Activated naive CD8-positive, alpha-beta T cell treated with anti-CD3 and anti-CD28 coated beads, Interleukin-2, amount 10 ng/mL, durations not matched to agents 7 days and 5 days (primary cell): ENCODE measurements around the gene SETD4. TPM values are rescaled to one million over a fixed set of nuclear protein-coding genes. Genes with fewer than 3 reads are reported as not detected.

Experiments used
- ATAC-seq: fragments of 150-1000 bp; cut with Tn5 transposase; one replicate; pipeline ENCODE4 v1.10.0; 2021; ENCODE audit warnings: low read depth, moderate library complexity
- POLR2A ChIA-PET: fragments of 350-600 bp; sonication (Branson Sonifier 250); formaldehyde crosslinking; loops from one replicate; lab custom pipeline; 2021; ENCODE audit warnings: antibody characterized with exemption; lab: Charles Lee
- DNase-seq: peaks from one replicate; pipeline ENCODE4 v3.0.0; 2021
- H3K27ac Mint-ChIP-seq: one replicate; pipeline ENCODE4 v1.8.0; 2022; ENCODE audit warnings: mild to moderate bottlenecking, mixed read lengths
- H3K27me3 Mint-ChIP-seq: one replicate; pipeline ENCODE4 v1.8.0; 2022; ENCODE audit warnings: mild to moderate bottlenecking, moderate library complexity, mixed read lengths
- H3K36me3 Mint-ChIP-seq: one replicate; pipeline ENCODE4 v1.8.0; 2021; ENCODE audit warnings: mild to moderate bottlenecking, mixed read lengths
- H3K4me1 Mint-ChIP-seq: one replicate; pipeline ENCODE4 v1.8.0; 2021; ENCODE audit warnings: mixed read lengths
- H3K4me3 Mint-ChIP-seq: one replicate; pipeline ENCODE4 v1.8.0; 2022; ENCODE audit warnings: mild to moderate bottlenecking, moderate library complexity, mixed read lengths
- H3K9me3 Mint-ChIP-seq: one replicate; pipeline ENCODE4 v1.8.0; 2021; ENCODE audit warnings: mixed read lengths
- total RNA-seq, 2 experiments: library from RNA; stranded (reverse); gene quantifications; one replicate each; pipeline ENCODE4 v1.2.3, GENCODE V29; 2021

SETD4 gene
- total RNA-seq, 2 experiments from 2014 or later: 20.5 to 29.7 TPM

GRCh38 chr21:36004441-36004840, 55.9 kb downstream of the SETD4 start:
- ATAC-seq (no peak), DNase-seq (no peak)
- H3K4me3 Mint-ChIP-seq: no peak overlapping the region
- POLR2A ChIA-PET: no interaction called here
- H3K9me3 Mint-ChIP-seq: no peaks in the 10 kb centered on the region
- H3K27me3 Mint-ChIP-seq: peaks cover 12% of the 10 kb centered on the region
- no peak overlapping the region for H3K27ac Mint-ChIP-seq
- no peaks in the 10 kb centered on the region for H3K4me1 Mint-ChIP-seq
- H3K36me3 Mint-ChIP-seq: no peaks in the 10 kb centered on the region

GRCh38 chr21:36003776-36004175, 56.5 kb downstream of the SETD4 start:
- Mint-ChIP-seq H3K9me3 (no peaks in the 10 kb centered on the region), H3K4me3 (no peak overlapping the region), H3K4me1 (no peaks in the 10 kb centered on the region), H3K27ac (no peak overlapping the region), H3K27me3 (peaks cover 12% of the 10 kb centered on the region), H3K36me3 (no peaks in the 10 kb centered on the region)
- DNase-seq: no peak
- POLR2A ChIA-PET: no interaction called here
- ATAC-seq: no peak

GRCh38 chr21:35996217-35996616, 64.1 kb downstream of the SETD4 start:
- peaks cover 30% of the 10 kb centered on the region for H3K27me3 Mint-ChIP-seq
- H3K4me1 Mint-ChIP-seq: peaks cover 3% of the 10 kb centered on the region
- H3K27ac Mint-ChIP-seq: no peak overlapping the region
- no peak overlapping the region for H3K4me3 Mint-ChIP-seq
- DNase-seq (no peak), ATAC-seq (no peak)
- H3K36me3 Mint-ChIP-seq: no peaks in the 10 kb centered on the region
- POLR2A ChIA-PET: no interaction called here
- H3K9me3 Mint-ChIP-seq: no peaks in the 10 kb centered on the region

GRCh38 chr21:35995522-35996088, 64.7 kb downstream of the SETD4 start:
- Mint-ChIP-seq H3K27me3 (peaks cover 28% of the 10 kb centered on the region), H3K9me3 (no peaks in the 10 kb centered on the region), H3K36me3 (no peaks in the 10 kb centered on the region), H3K4me3 (no peak overlapping the region), H3K27ac (no peak overlapping the region), H3K4me1 (peaks cover 3% of the 10 kb centered on the region)
- ATAC-seq (no peak), DNase-seq (no peak)
- POLR2A ChIA-PET: no interaction called here

GRCh38 chr21:35994613-35995012, 65.7 kb downstream of the SETD4 start:
- Mint-ChIP-seq H3K4me1 (peaks cover 3% of the 10 kb centered on the region), H3K9me3 (no peaks in the 10 kb centered on the region), H3K27me3 (peaks cover 25% of the 10 kb centered on the region), H3K4me3 (no peak overlapping the region), H3K36me3 (no peaks in the 10 kb centered on the region), H3K27ac (no peak overlapping the region)
- DNase-seq (no peak), ATAC-seq (no peak)
- POLR2A ChIA-PET: no interaction called here

GRCh38 chr21:35993875-35994490, 66.3 kb downstream of the SETD4 start:
- no peak for DNase-seq
- Mint-ChIP-seq H3K9me3 (no peaks in the 10 kb centered on the region), H3K27ac (no peak overlapping the region), H3K4me3 (no peak overlapping the region), H3K36me3 (no peaks in the 10 kb centered on the region), H3K4me1 (peaks cover 3% of the 10 kb centered on the region), H3K27me3 (peaks cover 25% of the 10 kb centered on the region)
- POLR2A ChIA-PET: no interaction called here
- ATAC-seq: no peak

- Mint-ChIP-seq H3K27me3 (peaks cover 5% of the 10 kb centered on the region), H3K9me3 (no peaks in the 10 kb centered on the region), H3K4me3 (no peak overlapping the region), H3K27ac (no peak overlapping the region), H3K4me1 (peaks cover 2% of the 10 kb centered on the region), H3K36me3 (no peaks in the 10 kb centered on the region)
- POLR2A ChIA-PET: no interaction called here
- DNase-seq (no peak), ATAC-seq (no peak)
Observed at GRCh38 chr21:35991131-35991530, 69.2 kb downstream of the SETD4 start.

GRCh38 chr21:35990609-35991008, 69.7 kb downstream of the SETD4 start:
- DNase-seq: no peak
- no peak for ATAC-seq
- H3K9me3 Mint-ChIP-seq: no peaks in the 10 kb centered on the region
- H3K36me3 Mint-ChIP-seq: no peaks in the 10 kb centered on the region
- H3K4me1 Mint-ChIP-seq: no peaks in the 10 kb centered on the region
- no peak overlapping the region for H3K27ac Mint-ChIP-seq
- POLR2A ChIA-PET: no interaction called here
- peaks cover 4% of the 10 kb centered on the region for H3K27me3 Mint-ChIP-seq
- H3K4me3 Mint-ChIP-seq: no peak overlapping the region

GRCh38 chr21:35989138-35989735, 71.1 kb downstream of the SETD4 start:
- no peaks in the 10 kb centered on the region for H3K9me3 Mint-ChIP-seq
- peaks cover 5% of the 10 kb centered on the region for H3K27me3 Mint-ChIP-seq
- POLR2A ChIA-PET: interaction anchor here (0.6 kb wide), 1 partner anchor 332 kb away, joined by 4 read pairs; no protein-coding TSS in a partner anchor
- H3K4me3 Mint-ChIP-seq: no peak overlapping the region
- DNase-seq: no peak
- H3K36me3 Mint-ChIP-seq: no peaks in the 10 kb centered on the region
- no peak for ATAC-seq
- H3K4me1 Mint-ChIP-seq: no peaks in the 10 kb centered on the region
- H3K27ac Mint-ChIP-seq: no peak overlapping the region

- Mint-ChIP-seq H3K4me1 (no peaks in the 10 kb centered on the region), H3K27me3 (peaks cover 5% of the 10 kb centered on the region), H3K4me3 (no peak overlapping the region), H3K27ac (no peak overlapping the region), H3K9me3 (no peaks in the 10 kb centered on the region), H3K36me3 (no peaks in the 10 kb centered on the region)
- POLR2A ChIA-PET: interaction anchor here (0.6 kb wide), 1 partner anchor 332 kb away, joined by 4 read pairs; no protein-coding TSS in a partner anchor
- no peak for ATAC-seq
- DNase-seq: no peak
Observed at GRCh38 chr21:35988416-35989137, 71.7 kb downstream of the SETD4 start.

- H3K4me3 Mint-ChIP-seq: no peak overlapping the region
- H3K27me3 Mint-ChIP-seq: peaks cover 5% of the 10 kb centered on the region
- H3K4me1 Mint-ChIP-seq: no peaks in the 10 kb centered on the region
- POLR2A ChIA-PET: no interaction called here
- H3K9me3 Mint-ChIP-seq: no peaks in the 10 kb centered on the region
- no peak overlapping the region for H3K27ac Mint-ChIP-seq
- DNase-seq (no peak), ATAC-seq (no peak)
- H3K36me3 Mint-ChIP-seq: no peaks in the 10 kb centered on the region
Observed at GRCh38 chr21:35987475-35987874, 72.9 kb downstream of the SETD4 start.

- H3K27me3 Mint-ChIP-seq: peaks cover 8% of the 10 kb centered on the region
- no peaks in the 10 kb centered on the region for H3K36me3 Mint-ChIP-seq
- no peaks in the 10 kb centered on the region for H3K9me3 Mint-ChIP-seq
- ATAC-seq: no peak
- H3K27ac Mint-ChIP-seq: no peak overlapping the region
- no peak for DNase-seq
- no peaks in the 10 kb centered on the region for H3K4me1 Mint-ChIP-seq
- H3K4me3 Mint-ChIP-seq: no peak overlapping the region
- POLR2A ChIA-PET: no interaction called here
Observed at GRCh38 chr21:35984654-35985361, 75.5 kb downstream of the SETD4 start.
